Stimulated activated CD8-positive, alpha-beta memory T cell treated with anti-CD3 and anti-CD28 coated beads, Interleukin-4, amount 100 ng/mL, for 4 hours (primary cell): Measurements from ENCODE around the gene SERPINB2.

Experiments used
- DNase-seq, 2 donors: peaks; one replicate each; pipeline ENCODE4 v3.0.0-alpha.2; 2020; ENCODE audit warnings: low read depth in 2 of 2, low spot score in 1 of 2

Gene SERPINB2

GRCh38 chr18:63887424-63887823 is at the start of gene SERPINB2:
TSS of gene SERPINB2 (plus strand) at chr18:63887705. CDS start at chr18:63891445, 3,740 bp downstream.
- no peak for DNase-seq

GRCh38 chr18:63843008-63843407 is 44.5 kb upstream of the SERPINB2 start:
- no peak for DNase-seq

GRCh38 chr18:63844254-63844653 is 43.3 kb upstream of the SERPINB2 start:
- no peak for DNase-seq

- DNase-seq = no peak
Measured at GRCh38 chr18:63848159-63848558, 39.3 kb upstream of the SERPINB2 start.

GRCh38 chr18:63850020-63850419 is 37.5 kb upstream of the SERPINB2 start:
- no peak for DNase-seq

GRCh38 chr18:63850636-63851035 is 36.9 kb upstream of the SERPINB2 start:
- DNase-seq = no peak

GRCh38 chr18:63858456-63858855 is 29.0 kb upstream of the SERPINB2 start:
- no peak for DNase-seq

GRCh38 chr18:63859781-63860475 is 27.6 kb upstream of the SERPINB2 start:
- DNase-seq = no peak

GRCh38 chr18:63860531-63860930 is 27.0 kb upstream of the SERPINB2 start:
- DNase-seq = no peak

GRCh38 chr18:63867368-63868125 is 20.0 kb upstream of the SERPINB2 start:
- DNase-seq = no peak

- DNase-seq = no peak
Measured at GRCh38 chr18:63868546-63868945, 19.0 kb upstream of the SERPINB2 start.

- DNase-seq = no peak
Measured at GRCh38 chr18:63869374-63869773, 18.1 kb upstream of the SERPINB2 start.

GRCh38 chr18:63869851-63870250 is 17.7 kb upstream of the SERPINB2 start:
- no peak for DNase-seq

- no peak for DNase-seq
Measured at GRCh38 chr18:63871836-63872235, 15.7 kb upstream of the SERPINB2 start.

- DNase-seq = no peak
Measured at GRCh38 chr18:63872586-63872985, 14.9 kb upstream of the SERPINB2 start.

GRCh38 chr18:63878343-63878742 is 9.2 kb upstream of the SERPINB2 start:
- no peak for DNase-seq

GRCh38 chr18:63878925-63879324 is 8.6 kb upstream of the SERPINB2 start:
- DNase-seq = no peak

GRCh38 chr18:63879709-63880108 is 7.8 kb upstream of the SERPINB2 start:
- no peak for DNase-seq

GRCh38 chr18:63881851-63882250 is 5.7 kb upstream of the SERPINB2 start:
- DNase-seq = no peak

GRCh38 chr18:63882333-63883141 is 5.0 kb upstream of the SERPINB2 start:
- no peak for DNase-seq

GRCh38 chr18:63883617-63884016 is 3.9 kb upstream of the SERPINB2 start:
- no peak for DNase-seq
